ENCODE results near the gene ACBD3.

DNA sequence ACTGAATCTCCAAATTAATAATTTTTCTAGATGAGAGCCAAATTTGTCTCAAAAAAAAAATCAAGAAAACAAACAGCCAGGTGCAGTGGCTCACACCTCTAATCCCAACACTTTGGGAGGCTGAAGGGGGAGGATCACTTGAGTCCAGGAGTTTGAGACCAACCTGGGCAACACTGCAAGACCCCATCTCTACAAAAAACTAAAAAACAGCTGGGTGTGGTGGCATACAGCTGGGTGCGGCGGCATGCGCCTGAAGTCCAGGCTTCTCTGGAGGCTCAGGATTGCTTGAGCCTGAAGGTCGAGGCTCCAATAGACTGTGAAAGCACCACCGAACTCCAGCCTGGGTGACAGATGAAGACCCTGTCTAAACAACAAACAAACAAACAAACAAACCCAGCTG, 14.0 kb downstream of the ACBD3 start:
- TF ChIP-seq ARNTL (CRISPR knock-in tag; IDR thresholded peaks at IDR 0.05; ENCODE audit: borderline replicate concordance, low read depth): no peak
- TF ChIP-seq ZFP3 (CRISPR knock-in tag; IDR thresholded peaks at IDR 0.05): no peak
- no peak for TF ChIP-seq ZNF70 (CRISPR knock-in tag; IDR thresholded peaks at IDR 0.05)
- TF ChIP-seq, protein P1, sequence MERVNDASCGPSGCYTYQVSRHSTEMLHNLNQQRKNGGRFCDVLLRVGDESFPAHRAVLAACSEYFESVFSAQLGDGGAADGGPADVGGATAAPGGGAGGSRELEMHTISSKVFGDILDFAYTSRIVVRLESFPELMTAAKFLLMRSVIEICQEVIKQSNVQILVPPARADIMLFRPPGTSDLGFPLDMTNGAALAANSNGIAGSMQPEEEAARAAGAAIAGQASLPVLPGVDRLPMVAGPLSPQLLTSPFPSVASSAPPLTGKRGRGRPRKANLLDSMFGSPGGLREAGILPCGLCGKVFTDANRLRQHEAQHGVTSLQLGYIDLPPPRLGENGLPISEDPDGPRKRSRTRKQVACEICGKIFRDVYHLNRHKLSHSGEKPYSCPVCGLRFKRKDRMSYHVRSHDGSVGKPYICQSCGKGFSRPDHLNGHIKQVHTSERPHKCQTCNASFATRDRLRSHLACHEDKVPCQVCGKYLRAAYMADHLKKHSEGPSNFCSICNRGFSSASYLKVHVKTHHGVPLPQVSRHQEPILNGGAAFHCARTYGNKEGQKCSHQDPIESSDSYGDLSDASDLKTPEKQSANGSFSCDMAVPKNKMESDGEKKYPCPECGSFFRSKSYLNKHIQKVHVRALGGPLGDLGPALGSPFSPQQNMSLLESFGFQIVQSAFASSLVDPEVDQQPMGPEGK (CRISPR knock-in tag; IDR thresholded peaks at IDR 0.05; ENCODE audit: borderline replicate concordance): no peak
- no peak for TF ChIP-seq ZFP30 (CRISPR knock-in tag; IDR thresholded peaks at IDR 0.05)
- TF ChIP-seq, protein P2, sequence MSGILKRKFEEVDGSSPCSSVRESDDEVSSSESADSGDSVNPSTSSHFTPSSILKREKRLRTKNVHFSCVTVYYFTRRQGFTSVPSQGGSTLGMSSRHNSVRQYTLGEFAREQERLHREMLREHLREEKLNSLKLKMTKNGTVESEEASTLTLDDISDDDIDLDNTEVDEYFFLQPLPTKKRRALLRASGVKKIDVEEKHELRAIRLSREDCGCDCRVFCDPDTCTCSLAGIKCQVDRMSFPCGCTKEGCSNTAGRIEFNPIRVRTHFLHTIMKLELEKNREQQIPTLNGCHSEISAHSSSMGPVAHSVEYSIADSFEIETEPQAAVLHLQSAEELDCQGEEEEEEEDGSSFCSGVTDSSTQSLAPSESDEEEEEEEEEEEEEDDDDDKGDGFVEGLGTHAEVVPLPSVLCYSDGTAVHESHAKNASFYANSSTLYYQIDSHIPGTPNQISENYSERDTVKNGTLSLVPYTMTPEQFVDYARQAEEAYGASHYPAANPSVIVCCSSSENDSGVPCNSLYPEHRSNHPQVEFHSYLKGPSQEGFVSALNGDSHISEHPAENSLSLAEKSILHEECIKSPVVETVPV (CRISPR knock-in tag; IDR thresholded peaks at IDR 0.05): no peak
- TF ChIP-seq, protein P3, sequence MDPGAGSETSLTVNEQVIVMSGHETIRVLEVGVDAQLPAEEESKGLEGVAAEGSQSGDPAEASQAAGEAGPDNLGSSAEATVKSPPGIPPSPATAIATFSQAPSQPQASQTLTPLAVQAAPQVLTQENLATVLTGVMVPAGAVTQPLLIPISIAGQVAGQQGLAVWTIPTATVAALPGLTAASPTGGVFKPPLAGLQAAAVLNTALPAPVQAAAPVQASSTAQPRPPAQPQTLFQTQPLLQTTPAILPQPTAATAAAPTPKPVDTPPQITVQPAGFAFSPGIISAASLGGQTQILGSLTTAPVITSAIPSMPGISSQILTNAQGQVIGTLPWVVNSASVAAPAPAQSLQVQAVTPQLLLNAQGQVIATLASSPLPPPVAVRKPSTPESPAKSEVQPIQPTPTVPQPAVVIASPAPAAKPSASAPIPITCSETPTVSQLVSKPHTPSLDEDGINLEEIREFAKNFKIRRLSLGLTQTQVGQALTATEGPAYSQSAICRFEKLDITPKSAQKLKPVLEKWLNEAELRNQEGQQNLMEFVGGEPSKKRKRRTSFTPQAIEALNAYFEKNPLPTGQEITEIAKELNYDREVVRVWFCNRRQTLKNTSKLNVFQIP (CRISPR knock-in tag; IDR thresholded peaks at IDR 0.05; ENCODE audit: borderline replicate concordance, low read depth): no peak
- TF ChIP-seq BACH2 (CRISPR knock-in tag; IDR thresholded peaks at IDR 0.05; ENCODE audit: borderline replicate concordance): no peak
- no peak for TF ChIP-seq CSDC2 (CRISPR knock-in tag; IDR thresholded peaks at IDR 0.05)
- no peak for TF ChIP-seq RARB (CRISPR knock-in tag; IDR thresholded peaks at IDR 0.05)
